GM19372 (cell line): Measurements from ENCODE around the gene OR2A25.
"Not testable (repeated sequence)": the region's sequence is repeated elsewhere in the genome, so short reads cannot be mapped to it uniquely, and the experiment has no call there.

Source experiments
- ATAC-seq: cut with Tn5 transposase; IDR thresholded peaks from one replicate; pipeline ENCODE4 v1.9.1; 2021; ENCODE audit warnings: mild to moderate bottlenecking, low read depth, moderate library complexity; ENCODE audit not compliant: unreplicated experiment

OR2A25 gene, protein sequence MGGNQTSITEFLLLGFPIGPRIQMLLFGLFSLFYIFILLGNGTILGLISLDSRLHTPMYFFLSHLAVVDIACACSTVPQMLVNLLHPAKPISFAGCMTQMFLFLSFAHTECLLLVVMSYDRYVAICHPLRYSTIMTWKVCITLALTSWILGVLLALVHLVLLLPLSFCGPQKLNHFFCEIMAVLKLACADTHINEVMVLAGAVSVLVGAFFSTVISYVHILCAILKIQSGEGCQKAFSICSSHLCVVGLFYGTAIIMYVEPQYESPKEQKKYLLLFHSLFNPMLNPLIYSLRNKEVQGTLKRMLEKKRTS

DNA sequence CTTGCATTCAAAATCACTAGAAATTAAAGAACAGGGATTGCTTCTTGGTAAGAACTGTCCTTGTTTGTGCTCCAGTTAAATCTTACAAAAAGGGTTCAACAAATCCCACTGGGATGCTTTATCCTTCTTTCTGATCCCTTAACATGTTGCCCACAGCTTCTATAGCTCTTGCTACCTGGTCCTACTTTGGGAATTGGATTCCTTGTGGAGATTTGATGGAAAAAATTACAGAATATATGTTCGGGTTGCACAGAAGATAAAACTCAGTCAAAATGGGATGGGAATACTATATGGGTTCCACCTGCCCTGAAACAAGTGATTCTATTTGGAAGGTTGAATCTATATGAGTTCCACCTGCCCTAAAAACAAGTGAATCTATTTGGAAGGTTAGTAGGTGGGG is at the start of gene OR2A25:
TSS of gene OR2A25 (plus strand) at position 301 of the 400 bp plus-strand sequence. CDS start 4,409 bp downstream, outside the sequence.
- ATAC-seq, result no peak

DNA sequence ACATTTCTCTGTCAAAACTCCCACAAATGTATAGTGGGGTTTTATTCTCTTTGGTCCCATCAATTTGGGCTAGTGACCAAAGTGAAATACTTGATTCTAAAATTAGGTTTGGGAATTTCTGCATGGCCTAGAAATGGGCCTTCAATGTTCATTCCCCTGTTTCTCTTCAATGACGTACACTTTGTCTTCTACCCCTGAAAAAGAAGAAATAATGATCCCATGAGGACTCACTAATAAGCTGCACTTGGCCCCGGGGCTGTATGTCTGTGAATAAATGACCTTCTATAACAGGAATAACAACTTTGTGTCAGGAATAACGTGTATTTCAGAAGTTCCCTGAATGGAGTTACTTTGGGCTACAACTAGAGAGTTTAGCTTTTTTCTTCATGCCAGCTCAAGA is 49.3 kb upstream of the OR2A25 start:
- no peak for ATAC-seq

DNA sequence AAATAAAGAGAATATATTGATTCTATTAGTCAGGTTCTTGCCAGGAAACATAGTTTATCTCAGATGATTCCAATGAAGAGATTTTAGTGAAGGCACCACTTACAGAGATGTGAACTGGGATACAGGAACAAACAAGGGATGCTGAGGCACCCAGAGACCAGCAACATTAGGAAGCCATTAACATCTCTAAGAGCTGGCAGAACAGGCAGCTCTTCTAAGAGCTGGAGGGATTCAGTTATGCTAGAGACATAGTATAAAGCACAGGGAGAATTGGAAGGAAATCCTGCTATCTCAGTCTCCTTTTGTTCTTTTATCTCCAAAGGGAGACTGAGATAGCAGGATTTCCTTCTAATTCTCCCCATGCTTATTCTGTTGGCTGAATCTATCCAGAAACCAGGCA is 47.4 kb upstream of the OR2A25 start:
- ATAC-seq, result no peak

DNA sequence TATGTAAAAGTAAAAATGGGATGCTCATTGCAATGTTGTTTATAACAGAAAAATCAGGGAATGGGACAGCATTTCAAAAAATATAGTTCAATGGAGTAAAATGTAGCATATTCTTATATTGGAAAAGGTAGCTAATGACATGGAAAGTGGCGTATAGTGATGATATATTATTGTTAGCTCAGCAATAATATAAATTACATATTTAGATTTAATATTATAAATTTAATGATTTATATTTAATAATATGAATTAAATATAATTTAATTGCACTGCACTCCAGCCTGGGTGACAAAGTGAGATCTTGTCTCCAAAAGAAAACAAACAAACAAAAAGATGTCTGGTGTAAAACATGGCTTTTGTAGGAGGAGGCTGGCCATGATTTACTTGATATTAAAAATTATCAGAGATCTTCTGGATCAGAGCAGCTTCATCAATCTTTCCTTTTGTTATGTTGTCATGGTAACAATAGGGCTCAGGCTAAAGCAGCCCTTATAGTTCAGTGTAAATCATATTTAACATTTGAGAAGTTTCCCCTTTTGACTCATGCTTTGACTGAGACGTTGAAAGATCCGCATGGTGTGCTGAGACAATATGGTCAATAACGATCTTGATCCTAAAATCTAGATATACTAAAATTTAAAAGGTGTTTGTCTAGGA is 46.3 kb upstream of the OR2A25 start:
- ATAC-seq, result no peak

DNA sequence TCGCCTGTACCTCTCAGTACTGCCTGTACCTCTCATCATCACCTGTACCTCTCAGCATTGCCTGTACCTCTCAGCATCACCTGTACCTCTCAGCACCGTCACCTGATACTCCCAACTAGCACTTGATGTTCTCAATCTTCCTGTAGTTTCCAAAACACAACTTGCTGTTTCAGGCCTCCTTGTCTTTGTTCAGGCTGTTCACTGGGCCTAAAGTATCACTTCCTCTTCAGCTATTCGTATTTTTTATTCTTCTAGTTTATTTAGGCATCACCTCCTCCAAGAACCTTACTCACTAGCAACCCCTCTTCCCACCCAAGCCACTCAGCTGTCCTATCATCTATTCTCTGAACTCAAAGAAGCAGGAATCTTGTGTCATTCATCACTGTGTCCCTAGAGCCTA is 45.4 kb upstream of the OR2A25 start:
- ATAC-seq, result no peak

DNA sequence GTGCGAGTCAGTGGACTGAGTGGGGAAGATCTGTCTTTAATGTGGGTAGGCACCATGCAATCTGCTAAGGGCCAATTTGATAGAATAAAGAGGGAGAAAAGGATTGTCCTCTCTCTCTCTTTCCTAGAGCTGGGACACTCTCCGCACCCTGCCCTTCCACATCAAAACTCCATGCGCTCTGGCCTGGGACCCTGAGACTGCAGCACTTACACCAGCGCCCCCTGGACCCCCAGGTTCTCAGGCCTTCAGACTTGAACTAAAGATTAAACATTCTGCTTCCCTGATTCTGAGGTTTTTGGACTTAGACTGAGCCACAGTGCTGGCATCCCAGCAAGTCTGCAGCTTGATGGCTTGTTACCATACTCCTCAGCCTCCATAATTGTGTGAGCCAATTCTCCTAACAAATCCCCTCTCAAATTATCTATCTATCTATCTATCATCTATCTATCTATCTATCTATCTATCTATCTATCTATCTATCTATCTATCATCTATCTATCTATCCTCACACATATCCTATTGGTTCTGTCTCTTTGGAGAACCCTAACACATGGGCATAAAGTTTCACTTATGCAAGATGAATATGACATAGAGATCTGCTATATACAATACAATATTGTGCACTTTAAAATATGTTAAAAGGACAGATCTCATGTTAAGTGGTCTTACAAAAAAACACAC is 43.3 kb upstream of the OR2A25 start:
- ATAC-seq, result no peak

DNA sequence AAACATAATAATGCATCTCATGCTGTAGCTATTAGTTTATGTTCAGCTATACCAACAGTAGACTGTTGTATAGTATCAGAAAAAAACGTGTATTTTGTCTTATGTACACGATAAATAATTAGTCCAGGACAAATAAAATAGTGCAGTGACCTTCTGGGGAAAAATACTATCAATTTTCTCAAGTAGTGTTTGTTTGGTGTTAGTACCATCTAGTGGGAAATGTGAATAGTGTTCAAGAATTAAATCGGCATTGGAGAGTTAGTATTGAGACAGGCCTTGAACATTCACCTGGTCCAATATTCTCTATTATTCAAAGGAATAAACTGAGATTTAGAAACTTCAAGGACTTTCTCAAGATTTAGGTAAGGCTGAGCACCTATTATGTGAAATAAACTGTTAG is 42.5 kb upstream of the OR2A25 start:
- no peak for ATAC-seq

DNA sequence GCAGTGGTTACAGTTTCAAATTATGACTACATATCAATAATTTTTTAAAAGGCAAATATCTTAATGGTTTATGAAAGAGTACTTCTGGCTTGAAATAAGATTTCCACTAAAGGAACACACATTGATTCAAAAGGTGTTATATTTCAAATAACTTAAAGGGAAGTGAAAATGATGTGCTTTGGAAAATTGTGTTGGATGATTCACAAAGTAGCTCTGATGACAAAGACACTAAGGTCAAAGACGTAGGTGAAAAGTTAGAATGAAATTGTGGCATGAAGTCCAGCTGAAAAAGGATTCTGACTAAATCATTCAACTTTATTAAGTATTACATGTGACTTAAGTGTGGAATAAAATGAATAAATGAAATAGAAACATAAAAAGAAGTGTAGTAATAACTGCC is 41.6 kb upstream of the OR2A25 start:
- ATAC-seq, result no peak

DNA sequence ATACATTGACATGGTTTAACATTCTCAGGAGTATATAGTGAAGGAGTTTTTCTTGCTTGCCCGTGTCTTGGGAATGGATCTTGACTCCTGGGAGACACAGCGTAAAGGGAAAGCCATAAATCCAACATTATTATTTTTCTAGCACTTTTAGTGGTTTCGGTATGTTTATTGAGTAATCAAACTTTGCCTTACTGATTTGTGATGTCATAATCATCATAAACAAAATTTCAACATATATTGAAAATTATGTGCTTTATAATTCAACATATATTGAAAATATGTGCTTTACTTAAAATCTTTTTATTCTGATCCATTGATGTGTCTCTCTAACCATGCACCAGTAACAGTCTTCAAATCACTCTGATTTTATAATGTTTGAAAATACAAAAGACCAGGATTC is 41.1 kb upstream of the OR2A25 start:
- ATAC-seq, result no peak

DNA sequence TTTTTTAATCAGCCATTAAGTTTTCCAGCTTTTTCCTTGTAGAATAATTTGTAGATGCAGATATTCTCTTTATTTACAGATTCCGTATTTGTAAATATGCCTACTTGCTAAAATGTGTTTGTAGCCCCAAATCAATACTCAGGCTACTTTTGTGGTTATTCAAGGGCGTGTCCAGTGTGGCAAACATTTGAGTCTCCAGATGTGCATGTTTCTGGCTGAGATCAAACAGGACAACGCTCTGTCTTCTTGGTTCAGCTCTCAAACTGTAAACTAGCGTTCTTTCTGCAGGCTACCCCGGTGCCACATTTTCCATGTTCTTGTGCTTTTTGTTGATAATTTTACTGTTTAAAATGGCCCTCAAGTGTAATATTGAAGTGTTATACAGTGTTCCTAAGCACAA is 37.1 kb upstream of the OR2A25 start:
- ATAC-seq, result no peak

DNA sequence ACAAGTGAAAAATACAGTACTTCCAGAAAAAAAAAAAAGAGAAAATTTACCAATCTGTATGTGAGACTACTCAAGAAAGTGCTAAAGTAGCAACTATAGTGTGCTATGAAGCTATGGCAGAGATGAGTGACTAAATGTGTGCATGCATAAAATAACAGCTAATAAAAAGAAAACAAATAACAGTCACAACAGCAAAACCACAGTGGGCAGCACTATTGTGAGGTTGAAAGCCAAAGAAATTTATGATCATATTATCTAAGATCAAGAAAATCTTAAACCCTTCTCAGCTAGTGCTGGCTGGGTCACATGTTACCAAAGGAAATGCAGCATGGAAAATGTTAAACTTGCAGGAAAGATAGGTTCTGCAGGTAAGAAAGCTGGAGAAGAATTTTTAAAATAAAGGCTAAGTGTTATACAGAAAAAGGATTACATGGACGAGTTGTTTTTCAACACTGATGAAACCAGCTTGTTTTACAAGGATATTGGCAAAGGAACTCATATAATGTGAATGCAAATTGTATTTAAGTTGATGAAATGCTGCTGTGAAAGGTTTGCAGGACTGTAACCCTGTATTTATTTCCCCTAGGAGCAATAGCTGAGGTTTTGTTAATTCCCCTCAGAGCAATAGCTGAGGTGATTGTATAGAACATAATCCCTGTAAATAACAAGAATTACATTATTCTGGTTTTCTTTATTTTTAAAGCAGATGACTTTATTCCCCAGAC is 36.5 kb upstream of the OR2A25 start:
- ATAC-seq, result no peak

DNA sequence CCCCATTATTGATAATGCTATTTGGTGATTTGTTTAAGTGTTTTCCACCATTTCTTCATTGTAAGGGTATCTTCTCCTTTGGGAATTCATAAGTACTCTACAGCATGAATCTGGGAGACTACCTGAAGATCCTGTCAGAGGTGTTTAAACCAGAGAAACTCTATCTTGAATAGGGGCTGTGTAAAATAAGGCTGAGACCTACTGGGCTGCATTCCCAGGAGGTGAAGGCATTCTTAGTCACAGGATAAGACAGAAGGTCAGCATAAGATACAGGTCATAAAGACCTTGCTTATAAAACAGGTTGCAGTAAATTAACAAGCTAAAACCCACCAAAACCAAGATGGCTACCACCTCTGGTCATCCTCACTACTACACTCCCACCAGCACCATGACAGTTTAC is 34.2 kb upstream of the OR2A25 start:
- no peak for ATAC-seq

DNA sequence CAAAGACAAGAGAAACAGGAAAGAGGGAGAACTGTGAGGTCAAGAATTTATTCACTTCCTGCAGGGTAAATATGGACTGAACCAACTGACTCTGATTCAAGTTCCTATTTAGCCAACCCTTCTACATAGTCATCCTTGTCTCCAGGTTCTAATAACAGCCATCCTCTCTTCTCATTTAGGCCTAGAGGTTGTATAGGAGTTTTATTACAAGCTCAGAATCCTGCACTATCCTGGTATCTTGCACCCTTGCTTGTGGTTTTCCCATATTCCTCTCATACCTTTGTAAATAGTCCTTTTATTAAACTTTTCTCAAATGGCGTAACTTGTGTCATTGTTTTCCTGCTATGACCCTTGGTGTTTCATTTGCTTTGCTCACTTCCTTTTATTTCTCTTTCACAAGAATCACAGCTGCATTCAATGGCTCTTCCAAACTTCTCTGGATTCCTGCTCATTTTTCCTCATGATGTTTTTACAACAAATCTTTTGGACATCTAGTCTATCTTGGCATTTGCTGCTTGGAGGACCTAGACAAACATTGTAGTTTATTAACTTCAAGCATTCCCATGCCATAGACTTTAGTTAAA is 33.2 kb upstream of the OR2A25 start:
- no peak for ATAC-seq

DNA sequence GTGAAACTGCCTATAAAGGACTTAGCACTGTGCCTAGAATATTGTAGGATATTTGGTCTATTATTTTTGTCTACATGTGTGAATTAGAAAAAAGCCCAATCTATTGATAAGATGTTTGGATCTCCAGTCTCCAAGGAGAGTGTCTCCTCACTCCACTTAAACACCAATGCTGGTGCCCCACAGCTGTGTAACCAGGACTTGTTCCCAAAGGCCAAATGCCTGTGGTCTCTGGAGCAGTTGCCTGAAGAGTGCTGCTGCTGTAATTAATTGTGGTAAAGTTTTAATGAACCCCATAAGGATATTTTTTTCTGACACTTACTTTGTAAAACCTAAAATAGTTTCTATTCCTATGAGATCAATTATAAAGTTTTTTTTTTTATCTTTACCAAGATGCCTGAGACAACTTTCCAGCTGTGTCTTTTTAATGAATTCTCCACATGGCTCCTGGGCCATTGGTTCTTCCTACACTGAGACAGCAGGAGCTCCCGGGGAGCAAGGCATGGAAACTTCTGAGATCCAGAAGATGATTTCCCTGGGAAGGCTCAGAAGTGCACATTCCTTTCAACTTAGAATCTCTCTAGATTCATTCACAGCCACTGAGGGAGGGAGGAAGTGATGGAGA is 32.1 kb upstream of the OR2A25 start:
- no peak for ATAC-seq

DNA sequence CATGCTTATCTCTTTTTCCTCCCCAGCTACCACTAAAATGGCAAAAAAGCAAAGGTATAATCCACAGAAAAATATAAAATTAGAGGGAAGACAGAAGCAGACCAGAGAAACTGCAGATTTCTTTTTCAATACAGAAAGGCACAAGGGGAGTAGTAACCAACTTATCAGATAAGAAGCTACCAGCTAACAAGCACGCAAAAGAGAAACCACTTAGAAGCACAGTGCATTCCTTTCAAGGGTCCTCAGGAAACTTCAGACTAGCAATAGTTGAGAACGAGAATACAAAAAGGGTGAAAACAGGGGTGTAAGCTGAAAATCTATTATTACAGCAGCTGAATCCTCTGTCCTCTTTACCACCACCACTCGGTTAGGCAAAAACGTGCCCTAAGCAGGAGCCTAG is 30.7 kb upstream of the OR2A25 start:
- ATAC-seq, result no peak

DNA sequence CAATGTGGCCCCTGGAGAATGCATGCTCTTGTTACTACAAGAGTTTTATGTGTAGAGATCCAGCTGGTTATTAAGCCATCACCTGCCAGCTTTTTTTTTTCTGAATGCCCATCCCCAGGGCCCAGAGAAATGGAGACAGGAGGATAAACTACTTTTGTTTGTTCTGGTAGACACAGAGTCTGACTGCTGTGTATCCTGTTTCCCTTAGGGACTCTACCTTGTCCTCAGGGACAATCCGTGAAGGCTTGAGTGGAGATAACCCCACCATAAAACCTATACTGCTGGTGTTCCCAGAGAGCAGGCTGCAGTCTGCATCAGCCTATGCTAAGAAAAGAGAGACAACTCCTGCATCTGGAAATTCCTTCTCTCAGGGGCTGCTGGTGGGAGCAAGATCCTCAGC is 21.0 kb upstream of the OR2A25 start, which contains the start of gene OR2A5:
TSS of gene OR2A5 (plus strand) at position 301 of the 400 bp plus-strand sequence. CDS start 1,454 bp downstream, outside the sequence.
- no peak for ATAC-seq

DNA sequence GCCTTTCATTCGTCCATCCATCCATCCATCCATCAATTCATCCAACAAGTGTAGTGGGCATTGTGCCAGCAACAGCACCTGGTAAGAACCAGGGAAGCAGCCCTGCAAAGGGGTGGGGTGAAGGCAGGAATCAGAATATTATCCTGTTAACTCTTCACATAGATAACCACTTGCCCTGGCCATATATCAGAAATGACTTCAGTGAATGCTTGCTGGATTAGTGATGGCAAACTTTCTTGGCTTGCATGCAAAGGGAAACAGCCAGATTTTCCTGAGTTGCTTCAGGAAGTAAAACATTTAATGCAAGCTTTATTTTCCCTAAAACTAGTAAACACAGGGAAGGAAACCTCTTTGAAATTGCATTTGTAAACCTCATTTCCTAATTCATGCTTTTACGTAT is 20.1 kb upstream of the OR2A25 start:
- ATAC-seq, result no peak

DNA sequence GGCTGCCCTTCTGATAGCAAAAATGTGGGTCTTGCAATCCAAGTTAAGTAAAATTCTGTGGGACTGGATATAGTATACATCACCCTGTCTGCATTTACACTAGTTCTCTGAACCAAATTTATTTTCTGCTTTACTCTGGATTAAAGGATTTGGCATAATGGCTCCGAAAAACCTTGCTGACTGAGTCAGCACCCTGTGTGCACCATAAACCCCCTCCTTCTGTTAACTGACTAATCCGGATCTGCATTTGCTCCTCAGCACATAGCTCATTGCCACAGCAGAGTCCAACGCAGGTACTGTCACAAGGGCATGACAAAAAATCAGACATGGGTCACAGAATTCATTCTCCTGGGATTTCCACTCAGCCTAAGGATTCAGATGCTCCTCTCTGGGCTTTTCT is 19.5 kb upstream of the OR2A25 start:
- ATAC-seq, result no peak

DNA sequence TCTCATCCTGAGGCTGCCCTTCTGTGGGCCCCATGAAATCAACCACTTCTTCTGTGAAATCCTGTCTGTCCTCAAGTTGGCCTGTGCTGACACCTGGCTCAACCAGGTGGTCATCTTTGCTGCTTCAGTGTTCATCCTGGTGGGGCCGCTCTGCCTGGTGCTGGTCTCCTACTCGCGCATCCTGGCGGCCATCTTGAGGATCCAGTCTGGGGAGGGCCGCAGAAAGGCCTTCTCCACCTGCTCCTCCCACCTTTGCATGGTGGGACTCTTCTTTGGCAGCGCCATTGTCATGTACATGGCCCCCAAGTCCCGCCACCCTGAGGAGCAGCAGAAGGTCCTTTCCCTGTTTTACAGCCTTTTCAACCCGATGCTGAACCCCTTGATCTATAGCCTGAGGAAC is 18.7 kb upstream of the OR2A25 start:
- ATAC-seq, result not testable (repeated sequence)

DNA sequence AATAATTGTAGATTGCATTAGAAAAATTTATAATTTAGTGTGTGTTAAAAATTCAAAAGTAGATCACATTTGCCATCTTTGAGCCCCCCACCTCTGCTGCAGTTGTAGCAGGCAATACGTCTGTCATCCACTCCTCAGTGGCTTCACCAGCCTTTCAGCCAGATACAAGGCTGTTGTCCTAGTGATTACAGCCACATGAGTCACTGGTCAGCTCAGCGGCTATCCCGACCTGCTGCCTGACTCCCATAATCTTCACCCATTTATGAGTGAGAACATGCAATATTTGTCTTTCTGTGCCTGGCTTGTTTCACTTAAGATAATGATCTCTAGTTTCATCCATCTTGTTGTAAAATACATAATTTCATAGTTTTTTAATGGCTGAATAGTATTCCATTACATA is 11.7 kb upstream of the OR2A25 start:
- ATAC-seq, result no peak
